K562 (cell line): ENCODE results near the gene GLDC. TPM values are rescaled to one million over a fixed set of nuclear protein-coding genes. Genes with fewer than 3 reads are reported as not detected.

ENCODE experiments used
- ATAC-seq: fragments of 200-7000 bp; cut with Tn5 transposase; 3 replicates; pipeline ENCODE4 v1.9.1; 2020; ENCODE audit warnings: moderate library complexity
- BruUV-seq: library from RNA; stranded (reverse); fragments of 400-500 nt; replicated peaks from 2 replicates; lab custom pipeline; 2021; lab: Mats Ljungman, UMichigan
- CTCF ChIA-PET: fragments of 300-600 bp; formaldehyde crosslinking; extraction: SDS; loops from one replicate; lab custom pipeline; 2021; ENCODE audit warnings: low intra/inter-chr PET ratio; lab: Yijun Ruan, JAX
- POLR2A ChIA-PET: fragments of 300-600, 350-650 bp; sonication (Branson Sonifier 250); formaldehyde crosslinking; extraction: SDS; loops from one replicate; lab custom pipeline; 2021; ENCODE audit warnings: antibody characterized with exemption, inconsistent platforms; lab: Yijun Ruan, JAX
- DNase-seq, 4 experiments: peaks; one replicate each; pipeline versions ENCODE4 v3.0.0 to v3.0.0-alpha.2; 2011 to 2018; ENCODE audit warnings: low spot score in 3 of 4, mixed read lengths in 3 of 4; ENCODE audit errors: extremely low read depth in 1 of 4
- FAIRE-seq: peaks from 2 replicates; lab custom pipeline; 2011; peaks lifted over from hg19 to GRCh38; lab: Jason Lieb, UNC
- H2AFZ ChIP-seq: 2 replicates; pipeline ENCODE4 v1.6.0; 2011; ENCODE audit warnings: low read depth, low read length, control low read depth, inconsistent platforms
- H3K27ac ChIP-seq: fragments of 200-600 bp; 3 replicates; pipeline ENCODE4 v1.8.0; 2011; ENCODE audit warnings: low read depth, mild to moderate bottlenecking, control low read depth, inconsistent platforms, low read length, moderate library complexity, mixed read lengths; ENCODE audit errors: extremely low read depth
- H3K27me3 ChIP-seq, 2 experiments: fragments of 300-600 bp in 1 of 2; 2 replicates in 1 of 2; 3 replicates in 1 of 2; pipeline versions ENCODE4 v1.6.0 to v1.8.0; 2011; ENCODE audit warnings: inconsistent platforms in 2 of 2, low read length in 2 of 2, mild to moderate bottlenecking in 1 of 2, mixed read lengths in 1 of 2, moderate library complexity in 1 of 2; ENCODE audit not compliant: control insufficient read depth in 2 of 2, insufficient read depth in 2 of 2
- H3K36me3 ChIP-seq: fragments of 300-600 bp; 3 replicates; pipeline ENCODE4 v1.8.0; 2011; ENCODE audit warnings: mild to moderate bottlenecking, low read length, inconsistent platforms; ENCODE audit not compliant: control insufficient read depth, insufficient read depth
- H3K4me1 ChIP-seq, 2 experiments: fragments of 200-600 bp in 1 of 2; replicated peaks in 1 of 2; 2 replicates in 1 of 2; 3 replicates in 1 of 2; pipeline versions ENCODE4 v1.5.1 to v1.8.0; 2011; ENCODE audit warnings: inconsistent platforms in 2 of 2, low read length in 2 of 2, mild to moderate bottlenecking in 1 of 2, mixed read lengths in 1 of 2, moderate library complexity in 1 of 2; ENCODE audit not compliant: control insufficient read depth in 2 of 2, insufficient read depth in 2 of 2
- H3K4me2 ChIP-seq: 2 replicates; pipeline ENCODE4 v1.6.1; 2011; ENCODE audit warnings: low read length, control low read depth, inconsistent platforms, mixed read lengths; ENCODE audit not compliant: insufficient read depth
- H3K4me3 ChIP-seq: fragments of 200-600 bp; sonication (generic), shearing (Covaris generic); 2 replicates; pipeline ENCODE4 v1.5.1; 2016; ENCODE audit warnings: control low read depth, inconsistent platforms
- H3K79me2 ChIP-seq: fragments of 200-600 bp; 3 replicates; pipeline ENCODE4 v1.8.0; 2011; ENCODE audit warnings: low read length, inconsistent platforms; ENCODE audit not compliant: control insufficient read depth, insufficient read depth
- H3K9ac ChIP-seq, 2 experiments: 2 replicates each; pipeline versions ENCODE4 v1.6.0 to v1.6.1; 2011; ENCODE audit warnings: low read depth in 2 of 2, low read length in 2 of 2, control low read depth in 1 of 2, inconsistent platforms in 1 of 2, mild to moderate bottlenecking in 1 of 2, mixed read lengths in 1 of 2; ENCODE audit not compliant: insufficient read depth in 1 of 2
- H3K9me1 ChIP-seq: one replicate; pipeline ENCODE4 v1.6.0; 2011; ENCODE audit warnings: inconsistent platforms, mild to moderate bottlenecking, low read length, moderate library complexity; ENCODE audit not compliant: control insufficient read depth, insufficient read depth
- H3K9me3 ChIP-seq: replicated peaks from 2 replicates; pipeline ENCODE4 v1.5.1; 2011; ENCODE audit warnings: low read depth, low read length, inconsistent platforms; ENCODE audit not compliant: control insufficient read depth, insufficient read depth
- H4K20me1 ChIP-seq: replicated peaks from 2 replicates; pipeline ENCODE4 v1.6.1; 2011; ENCODE audit warnings: low read length, inconsistent platforms, mixed read lengths; ENCODE audit not compliant: control insufficient read depth, insufficient read depth
- BCOR ChIP-seq: fragments of 450-650 bp; IDR thresholded peaks from 2 replicates; pipeline ENCODE4 v1.6.1; 2016
- CBFA2T3 ChIP-seq: fragments of 450-650 bp; IDR thresholded peaks from 2 replicates; pipeline ENCODE4 v1.6.1; 2017
- TCF3 ChIP-seq: sonication (generic); formaldehyde crosslinking; IDR thresholded peaks from 2 replicates; pipeline ENCODE4 v1.4.0; 2020; ENCODE audit warnings: mild to moderate bottlenecking, missing genetic modification reagents
- ZNF121 ChIP-seq: sonication (generic); formaldehyde crosslinking; conservative IDR thresholded peaks from 2 replicates; pipeline ENCODE4 v1.8.0; 2022; ENCODE audit warnings: missing genetic modification reagents
- WGBS: fragments of 100-300 bp; shearing (Covaris generic); methylation state at CpG from one replicate; pipeline ENCODE4 v1.1.6; 2016; ENCODE audit warnings: low coverage, mixed read lengths; ENCODE audit not compliant: insufficient coverage; ENCODE audit errors: missing lambda C conversion rate; 5-methylcytosine and 5-hydroxymethylcytosine counted together
- in situ Hi-C: fragments of 300-500 bp; cut with MboI; formaldehyde crosslinking; loops from 4 replicates; pipeline ENCODE4 v1.15.0; 2018; ENCODE audit warnings: inconsistent platforms, mixed read lengths
- intact Hi-C: fragments of 100-400 bp; cut with micrococcal nuclease; formaldehyde crosslinking; loops from 2 replicates; pipeline ENCODE4 v1.14.2; 2022
- polyA plus RNA-seq, 8 experiments: library from polyadenylated mRNA; depleted of rRNA in 4 of 8; stranded (reverse) in 5 of 8; unstranded in 3 of 8; fragments of >200 nt; fragmentation: Nextera tagmentation in 2 of 8; fragmentation: Illumina TruSeq in 1 of 8; extraction: Ambion mirVana in 2 of 8; extraction: Trizol in 1 of 8; gene quantifications; 2 replicates each; pipeline versions ENCODE4 v1.2.1 to v1.2.3, GENCODE V29; 2011 to 2014; ENCODE audit warnings: inconsistent platforms in 1 of 8, missing spikeins in 1 of 8
- total RNA-seq, 7 experiments: library from RNA; depleted of rRNA in 6 of 7; stranded (reverse); fragments of >200 nt in 6 of 7; fragmentation: Illumina TruSeq in 2 of 7; extraction: Trizol in 2 of 7; gene quantifications; 2 replicates each; pipeline versions ENCODE4 v1.2.1 to v1.2.3, GENCODE V29; 2011 to 2021; ENCODE audit warnings: low replicate concordance in 1 of 7
- TF ChIP-seq, protein P1 (sequence below): sonication (generic); IDR thresholded peaks from 2 replicates; pipeline ENCODE4 v1.6.1; 2016

Gene GLDC
- total and polyA plus RNA-seq, 9 of the 15 experiments (the other 6 are each of a cell fraction or from before 2014, with no cell fraction given), result 0.03 to 0.27 (median 0.08) TPM; not detected in 6

DNA sequence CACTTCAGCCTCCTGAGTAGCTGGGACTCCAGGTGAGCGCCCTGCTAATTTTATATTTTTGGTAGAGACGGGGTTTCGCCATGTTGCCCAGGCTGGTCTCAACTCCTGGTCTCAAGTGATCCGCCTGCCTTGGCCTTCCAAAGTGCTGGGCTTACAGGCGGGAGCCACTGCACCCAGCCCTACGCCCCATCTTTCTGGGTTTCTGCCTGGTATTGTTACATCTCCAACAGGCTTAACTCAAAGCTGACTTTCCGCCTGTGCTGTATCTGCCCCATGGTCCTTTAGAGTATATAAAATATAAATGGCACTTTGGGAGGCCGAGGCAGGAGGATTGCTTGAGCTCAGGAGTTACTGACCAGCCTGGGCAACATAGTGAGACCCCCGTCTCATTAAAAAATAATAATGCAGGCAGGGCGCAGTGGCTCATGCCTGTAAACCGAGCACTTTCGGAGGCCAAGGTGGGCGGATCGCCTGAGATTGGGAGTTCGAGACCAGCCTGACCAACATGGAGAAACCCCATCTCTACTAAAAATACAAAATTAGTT lies 36.5 kb upstream of the GLDC start:
- Histone ChIP-seq H3K4me1 (peaks cover 6 to 11% of the 10 kb centered on the region in 2 experiments; a peak in 4 of 5 replicates), H3K9me3 (no peaks in the 10 kb centered on the region), H3K79me2 (peaks cover 18% of the 10 kb centered on the region), H3K27ac (peak overlapping the region; percentile 94), H3K9ac (peak overlapping the region; percentile 87 to 94), H3K9me1 (no peaks in the 10 kb centered on the region), H3K4me2 (peak overlapping the region; percentile 90), H3K27me3 (no peaks in the 10 kb centered on the region), H3K4me3 (peak overlapping the region; percentile 63), H3K36me3 (no peaks in the 10 kb centered on the region), H4K20me1 (no peaks in the 10 kb centered on the region), H2AFZ (peak overlapping the region; percentile 99)
- intact Hi-C loops (loop anchor here (5.0 kb wide), 1 partner anchor 75 kb away; the partner anchor contains the start of gene KDM4C), in situ Hi-C loops (no loop called here)
- ChIA-PET CTCF (interaction anchor here (0.7 kb wide), 1 partner anchor 250 kb away, joined by 6 read pairs; no protein-coding TSS in a partner anchor), POLR2A (interaction anchor here (1.0 to 1.4 kb wide), 5 partner anchors 8 to 98 kb away, joined by 3 to 6 read pairs (median 4); no protein-coding TSS in a partner anchor)
- FAIRE-seq (no peak), DNase-seq (no peak), ATAC-seq (peak; percentile 1; the same call in 1 of the 3 replicates)
- TF ChIP-seq BCOR (0 out of 2 replicates have a peak, but pooled peaks have one; percentile 10), CBFA2T3 (no peak), ZNF121 (CRISPR knock-in tag) (peak; percentile 56), TCF3 (CRISPR knock-in tag) (0 out of 2 replicates have a peak, but pooled peaks have one; percentile 2)
- TF ChIP-seq, protein P1, sequence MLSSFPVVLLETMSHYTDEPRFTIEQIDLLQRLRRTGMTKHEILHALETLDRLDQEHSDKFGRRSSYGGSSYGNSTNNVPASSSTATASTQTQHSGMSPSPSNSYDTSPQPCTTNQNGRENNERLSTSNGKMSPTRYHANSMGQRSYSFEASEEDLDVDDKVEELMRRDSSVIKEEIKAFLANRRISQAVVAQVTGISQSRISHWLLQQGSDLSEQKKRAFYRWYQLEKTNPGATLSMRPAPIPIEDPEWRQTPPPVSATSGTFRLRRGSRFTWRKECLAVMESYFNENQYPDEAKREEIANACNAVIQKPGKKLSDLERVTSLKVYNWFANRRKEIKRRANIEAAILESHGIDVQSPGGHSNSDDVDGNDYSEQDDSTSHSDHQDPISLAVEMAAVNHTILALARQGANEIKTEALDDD, result 0 out of 2 replicates have a peak, but pooled peaks have one; percentile 2
- no TSS peak for BruUV-seq
- under 1% methylated on average over 14 of the region's 15 CpGs for WGBS
